ENCODE results near the gene MTHFSD. TPM values are rescaled to one million over a fixed set of nuclear protein-coding genes. Genes with fewer than 3 reads are reported as not detected.

The MTHFSD gene
- polyA plus RNA-seq, 1 donor from 2014 or later = 25.0 TPM

GRCh38 chr16:86584071-86584685 lies 29.1 kb upstream of the MTHFSD start (continued):
- TF ChIP-seq REST (IDR thresholded peaks at IDR 0.05; ENCODE audit: borderline replicate concordance) = no peak

GRCh38 chr16:86581458-86581857 lies 26.4 kb upstream of the MTHFSD start:
- Histone ChIP-seq H3K79me2 (replicated peaks; ENCODE audit: insufficient read depth, low read length) (no peaks in the 10 kb centered on the region), H3K9ac (ENCODE audit: low read length) (no peak overlapping the region), H3K27me3 (ENCODE audit: insufficient read depth, low read depth, low read length) (peaks cover 64% of the 10 kb centered on the region)

More at GRCh38 chr16:86581458-86581857, 26.4 kb upstream of the MTHFSD start:
- Histone ChIP-seq H3K4me3 (ENCODE audit: low read length) (no peak overlapping the region), H3K27ac (ENCODE audit: low read length) (no peak overlapping the region), H3K4me2 (ENCODE audit: low read length) (no peak overlapping the region), H4K20me1 (ENCODE audit: insufficient read depth) (no peaks in the 10 kb centered on the region), H3K36me3 (ENCODE audit: insufficient read depth, low read length) (no peaks in the 10 kb centered on the region), H3K9me2 (ENCODE audit: insufficient read depth, low read length) (no peaks in the 10 kb centered on the region), H3K9me3 (ENCODE audit: low read length) (no peaks in the 10 kb centered on the region), H2AFZ (ENCODE audit: low read depth, low read length) (no peak overlapping the region), H3F3A (ENCODE audit: insufficient read depth, low read length, poor library complexity, severe bottlenecking) (no peaks in the 10 kb centered on the region)
- TF ChIP-seq SMC3 (conservative IDR thresholded peaks at IDR 0.05; ENCODE audit: poor library complexity) (no peak), TAF1 (IDR thresholded peaks at IDR 0.05; ENCODE audit: low read depth) (no peak), MXI1 (conservative IDR thresholded peaks at IDR 0.05; ENCODE audit: poor library complexity, severe bottlenecking) (no peak), EP300 (conservative IDR thresholded peaks at IDR 0.05; ENCODE audit: poor library complexity, severe bottlenecking) (no peak), EZH2 (IDR thresholded peaks at IDR 0.05; ENCODE audit: borderline replicate concordance, insufficient read depth, low read length, poor library complexity, severe bottlenecking) (no peak), REST (IDR thresholded peaks at IDR 0.05; ENCODE audit: borderline replicate concordance) (no peak), RAD21 (conservative IDR thresholded peaks at IDR 0.05) (no peak), CTCF (IDR thresholded peaks at IDR 0.05; ENCODE audit: poor library complexity, severe bottlenecking) (no peak), POLR2AphosphoS5 (IDR thresholded peaks at IDR 0.05) (no peak)
